GM19467 (cell line): ENCODE data around the gene SAMD4B.
"Not testable (repeated sequence)": the region's sequence is repeated elsewhere in the genome, so short reads cannot be mapped to it uniquely, and the experiment has no call there.

Source experiments
- ATAC-seq: cut with Tn5 transposase; IDR thresholded peaks from one replicate; pipeline ENCODE4 v1.9.1; 2021; ENCODE audit warnings: mild to moderate bottlenecking, moderate library complexity; ENCODE audit not compliant: unreplicated experiment

Gene SAMD4B

GRCh38 chr19:39341719-39342604 lies at the start of gene SAMD4B:
TSS of gene SAMD4B (plus strand) at chr19:39342421. CDS start at chr19:39356894, 14,473 bp downstream.
- peak; percentile 84 for ATAC-seq

GRCh38 chr19:39293394-39293793 lies 48.8 kb upstream of the SAMD4B start:
- no peak for ATAC-seq

DNA sequence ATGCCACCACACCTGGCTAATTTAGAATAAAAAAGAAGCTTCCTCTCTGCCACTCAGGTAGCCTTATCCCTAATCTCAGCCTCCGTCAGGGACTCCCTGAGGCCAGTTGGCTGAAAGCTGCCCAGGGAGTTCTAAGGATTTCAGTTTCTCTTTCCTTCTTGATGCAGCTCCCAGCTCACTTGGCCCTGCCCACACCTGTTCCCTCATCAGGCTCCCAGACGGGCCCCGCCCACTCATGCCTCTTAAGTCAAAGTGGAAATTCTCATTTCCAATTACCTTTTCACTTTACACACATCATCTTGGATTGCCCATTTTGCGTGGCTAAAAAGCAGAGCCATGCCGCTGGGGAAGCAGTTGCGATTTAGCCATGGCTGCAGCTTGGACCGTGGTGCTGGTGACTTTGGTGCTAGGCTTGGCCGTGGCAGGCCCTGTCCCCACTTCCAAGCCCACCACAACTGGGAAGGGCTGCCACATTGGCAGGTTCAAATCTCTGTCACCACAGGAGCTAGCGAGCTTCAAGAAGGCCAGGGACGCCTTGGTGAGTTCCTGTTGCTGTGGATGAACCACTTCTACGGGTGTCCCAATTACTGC lies 46.1 kb upstream of the SAMD4B start, which contains the start of gene IFNL1:
Gene IFNL1, plus strand, starts transcription at position 353 of the 591 bp plus-strand sequence. Its CDS starts 15 bp downstream, at position 368.
- no peak for ATAC-seq

DNA sequence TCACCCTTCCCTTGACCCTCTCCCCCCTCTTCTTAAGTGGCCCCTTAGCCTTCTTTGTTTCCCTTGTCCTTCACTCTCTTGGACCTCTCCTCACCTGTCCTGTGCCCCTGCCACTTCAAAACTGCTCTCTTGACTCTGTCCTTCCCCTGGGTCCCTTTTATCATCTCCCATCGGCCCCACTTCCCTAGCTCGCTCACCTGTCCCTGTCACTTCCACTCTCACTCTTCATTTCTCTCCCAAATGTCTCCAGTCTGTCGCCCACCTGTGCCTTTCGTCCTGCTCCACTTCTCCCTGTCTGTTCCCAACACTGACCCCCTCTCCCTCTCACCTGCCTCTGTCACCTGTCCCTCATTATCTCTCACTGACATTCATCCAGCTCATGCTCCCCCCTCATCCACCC lies 45.3 kb upstream of the SAMD4B start:
- no peak for ATAC-seq

DNA sequence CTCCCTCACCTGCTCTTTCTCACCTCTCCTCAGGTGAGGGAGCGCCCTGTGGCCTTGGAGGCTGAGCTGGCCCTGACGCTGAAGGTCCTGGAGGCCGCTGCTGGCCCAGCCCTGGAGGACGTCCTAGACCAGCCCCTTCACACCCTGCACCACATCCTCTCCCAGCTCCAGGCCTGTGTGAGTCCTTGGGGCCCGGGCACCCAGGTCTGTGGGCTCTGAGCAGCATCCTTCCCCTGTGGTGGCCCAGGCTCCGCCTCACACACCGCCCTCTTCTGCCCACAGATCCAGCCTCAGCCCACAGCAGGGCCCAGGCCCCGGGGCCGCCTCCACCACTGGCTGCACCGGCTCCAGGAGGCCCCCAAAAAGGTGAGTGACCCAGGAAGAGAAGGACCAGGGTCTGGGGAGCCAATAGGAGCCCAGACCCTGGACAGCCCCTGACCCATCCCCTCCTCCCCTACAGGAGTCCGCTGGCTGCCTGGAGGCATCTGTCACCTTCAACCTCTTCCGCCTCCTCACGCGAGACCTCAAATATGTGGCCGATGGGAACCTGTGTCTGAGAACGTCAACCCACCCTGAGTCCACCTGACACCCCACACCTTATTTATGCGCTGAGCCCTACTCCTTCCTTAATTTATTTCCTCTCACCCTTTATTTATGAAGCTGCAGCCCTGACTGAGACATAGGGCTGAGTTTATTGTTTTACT lies 44.1 kb upstream of the SAMD4B start:
- no peak for ATAC-seq

DNA sequence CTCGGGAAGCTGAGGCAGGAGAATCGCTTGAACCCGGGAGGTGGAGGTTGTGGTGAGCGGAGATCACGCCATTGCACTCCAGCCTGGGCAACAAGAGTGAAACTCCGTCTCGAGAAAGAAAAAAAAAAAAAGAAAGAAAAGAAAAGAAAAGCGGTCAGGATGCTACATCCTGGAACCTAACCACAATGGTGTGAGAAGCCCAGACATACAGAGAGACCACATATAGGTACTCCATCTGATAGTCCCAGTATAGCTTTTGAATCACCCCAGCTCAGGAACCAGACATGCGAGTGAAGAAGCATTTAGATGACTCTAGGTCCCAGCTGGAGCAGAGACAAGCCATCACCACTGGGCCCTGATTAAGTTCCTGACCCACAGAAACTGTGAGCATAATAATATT lies 42.8 kb upstream of the SAMD4B start:
- no peak for ATAC-seq

DNA sequence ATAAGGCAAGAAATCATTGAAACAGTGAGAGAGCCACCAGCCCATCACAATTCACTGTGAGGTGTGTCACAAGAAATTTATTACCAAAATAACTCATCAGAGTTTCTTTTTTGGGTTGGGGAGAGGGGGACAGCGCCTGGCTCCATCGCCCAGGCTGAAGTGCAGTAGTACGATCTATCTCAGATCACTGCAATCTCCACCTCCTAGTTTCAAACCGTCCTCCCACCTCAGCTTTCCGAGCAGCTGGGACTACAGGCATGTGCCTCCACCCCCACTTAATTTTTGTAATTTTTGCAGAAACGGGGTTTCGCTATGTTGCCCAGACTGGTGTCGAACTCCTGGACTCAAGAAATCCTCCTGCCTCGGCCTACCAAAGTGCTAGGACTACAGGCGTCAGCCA lies 42.4 kb upstream of the SAMD4B start:
- ATAC-seq: no peak

- no peak for ATAC-seq
Measured at GRCh38 chr19:39301021-39301420, 41.2 kb upstream of the SAMD4B start.

DNA sequence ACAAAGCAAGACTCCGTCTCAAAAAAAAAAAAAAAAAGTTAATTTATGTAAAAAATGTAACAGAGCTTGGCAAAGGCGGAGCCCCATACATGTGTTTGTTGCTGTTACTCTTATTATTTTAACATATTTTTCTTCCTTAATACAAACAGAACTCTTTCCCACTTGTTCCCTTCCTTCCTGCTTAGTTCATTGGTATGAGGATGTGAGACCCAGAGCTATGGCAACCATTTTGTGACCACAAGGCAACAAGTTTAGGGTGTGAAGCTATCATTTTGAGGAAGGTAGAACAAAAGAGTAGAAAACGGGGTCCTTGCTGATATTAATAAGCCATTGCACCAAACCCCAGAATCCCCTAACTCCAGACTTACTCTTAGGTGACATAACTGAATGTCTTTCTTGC lies 40.7 kb upstream of the SAMD4B start:
- no peak for ATAC-seq

- no peak for ATAC-seq
Measured at GRCh38 chr19:39303373-39304184, 38.6 kb upstream of the SAMD4B start.

DNA sequence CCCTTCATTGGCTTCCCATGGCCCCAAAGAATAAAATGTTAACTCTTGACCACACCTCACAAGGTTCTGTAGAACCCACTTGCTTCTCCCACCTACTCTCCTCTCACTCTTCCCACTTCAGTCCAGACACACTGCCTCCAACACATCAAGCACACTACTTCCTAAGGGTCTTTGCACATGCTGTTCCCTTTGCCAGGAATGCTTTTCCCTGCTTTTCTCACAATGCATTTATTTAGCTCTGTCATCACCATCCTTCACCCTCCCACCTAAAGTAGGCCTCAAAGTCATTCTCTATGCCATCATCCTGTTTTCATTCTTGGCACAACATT lies 38.1 kb upstream of the SAMD4B start:
- ATAC-seq: no peak

DNA sequence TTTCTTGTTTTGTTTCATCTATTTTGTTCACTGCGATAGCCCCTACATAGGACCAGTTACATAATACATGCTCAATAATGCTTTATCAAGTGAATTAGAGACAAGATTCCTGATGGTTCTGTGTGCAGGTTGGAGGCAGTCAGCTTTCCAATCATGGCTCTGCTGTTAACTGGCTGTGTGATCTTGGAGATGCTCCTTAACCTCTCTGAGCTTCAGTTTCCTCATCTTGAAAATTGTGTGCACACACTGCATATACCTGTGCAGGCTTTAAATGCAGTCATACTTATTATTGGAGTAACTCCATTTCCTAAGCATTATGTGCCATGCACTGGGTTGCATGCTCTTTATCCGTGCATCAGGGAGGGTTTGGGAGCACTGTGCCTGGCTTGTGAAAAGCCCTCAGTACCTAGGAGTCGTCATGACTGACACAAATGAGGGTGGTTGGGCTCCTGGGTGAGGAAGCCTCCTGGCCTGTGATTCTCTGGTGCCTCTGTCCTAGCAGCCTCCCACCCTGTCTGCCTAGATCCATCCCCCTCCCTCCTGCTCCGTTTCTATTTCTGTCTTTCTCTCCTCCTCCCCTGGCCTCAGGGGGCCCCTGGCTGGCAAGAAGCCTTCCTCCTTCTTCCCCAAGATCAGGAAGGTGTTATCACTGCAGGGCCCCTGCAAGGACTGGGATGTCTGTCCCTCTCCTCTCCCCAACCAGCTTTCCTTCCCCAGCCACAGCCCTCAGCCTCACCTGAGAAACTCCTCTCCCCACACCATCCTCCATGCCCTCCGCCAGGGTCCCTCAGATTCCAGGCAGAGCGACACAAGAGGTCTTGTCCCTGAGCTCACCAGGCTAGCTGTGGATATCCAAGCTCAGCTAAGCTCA lies 37.3 kb upstream of the SAMD4B start:
- no peak for ATAC-seq

DNA sequence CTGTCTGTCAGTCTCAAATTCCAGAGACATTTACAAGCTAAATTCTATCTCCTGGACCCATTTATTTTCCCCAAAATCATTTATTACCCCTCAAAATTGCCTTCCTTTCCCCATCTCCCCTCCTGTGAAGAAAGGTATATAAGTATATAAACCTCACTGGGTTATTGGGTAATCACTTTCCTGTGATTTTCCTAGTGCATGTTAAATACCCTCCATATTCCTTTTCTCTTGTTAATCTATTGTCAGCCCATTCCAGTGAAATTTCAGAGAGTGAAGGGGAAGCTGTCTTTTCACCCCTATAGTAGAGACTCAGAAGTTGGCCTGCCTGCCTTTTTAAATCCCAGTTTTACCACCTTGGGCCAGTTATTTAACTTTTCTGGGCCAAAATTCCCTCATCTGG lies 36.1 kb upstream of the SAMD4B start:
- ATAC-seq: no peak

GRCh38 chr19:39307046-39307821 lies 35.0 kb upstream of the SAMD4B start:
- no peak for ATAC-seq

DNA sequence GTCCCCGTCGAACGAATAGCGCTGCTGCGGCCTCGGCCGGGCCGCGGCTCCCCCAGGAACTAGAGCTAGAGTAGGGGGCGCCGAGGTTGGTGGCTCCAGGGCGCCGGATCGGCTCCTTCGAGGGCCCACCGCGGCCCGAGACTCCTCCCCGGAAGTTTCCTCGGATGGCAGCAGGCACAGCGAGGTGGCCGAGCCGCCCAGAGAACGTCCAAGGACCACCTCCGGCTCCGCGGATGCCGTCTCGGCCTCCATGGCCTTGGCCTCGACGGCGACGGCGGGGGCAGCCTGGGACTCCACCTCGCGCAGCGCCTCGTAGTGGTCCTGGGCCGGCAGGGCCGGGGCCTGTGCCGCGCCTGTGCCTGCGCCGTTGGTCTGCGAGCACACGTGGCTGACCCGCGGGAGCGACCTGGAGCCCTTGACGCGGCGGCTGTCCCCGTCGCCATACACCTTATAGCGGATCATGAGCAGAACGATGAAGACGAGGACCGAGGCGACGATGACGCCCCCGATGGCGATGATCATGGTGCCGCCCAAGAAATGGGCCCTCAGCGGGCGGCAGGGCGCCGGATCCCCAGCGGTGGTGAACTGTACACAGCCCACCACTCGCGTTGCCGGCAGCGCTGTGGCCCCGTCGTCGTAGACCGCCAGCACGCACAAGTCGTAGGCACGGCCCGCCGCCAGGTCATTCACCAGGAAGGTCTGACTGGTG lies 34.2 kb upstream of the SAMD4B start:
- no peak for ATAC-seq

DNA sequence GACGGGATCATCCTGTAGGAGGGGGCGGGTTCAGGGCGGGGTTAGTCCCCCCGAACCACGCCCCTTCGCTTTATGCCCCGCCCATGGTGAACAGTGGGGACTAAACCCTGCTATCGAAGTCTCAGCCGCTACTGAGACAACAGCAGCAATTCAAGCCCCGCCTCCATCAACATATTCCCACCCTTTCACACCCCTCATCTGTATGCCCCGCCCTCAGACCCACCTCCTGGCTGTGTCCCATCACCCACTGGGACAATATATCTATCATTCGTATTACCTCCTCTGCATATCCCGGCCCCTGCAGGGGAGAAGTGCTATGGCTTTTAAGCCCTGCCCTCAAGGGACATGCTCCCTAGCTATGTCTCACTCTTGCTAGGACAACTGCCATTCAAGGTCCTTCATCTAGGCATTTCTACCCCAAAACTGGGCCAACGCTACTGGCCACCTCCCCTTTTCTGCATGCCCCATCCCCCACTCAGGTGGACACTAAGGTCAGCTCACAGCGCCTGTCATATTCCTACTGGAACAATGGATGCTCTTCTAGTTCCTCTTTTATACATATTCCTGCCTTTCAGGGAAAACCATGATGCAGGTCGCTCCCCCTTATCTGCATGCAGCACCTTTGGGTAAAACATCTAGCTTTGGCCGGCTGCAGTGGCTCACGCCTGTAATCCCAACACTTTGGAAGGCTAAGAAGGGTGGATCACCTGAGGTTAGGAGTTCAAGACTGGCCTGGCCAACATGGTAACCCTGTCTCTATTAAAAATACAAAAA lies 33.5 kb upstream of the SAMD4B start:
- no peak for ATAC-seq

- not testable (repeated sequence) for ATAC-seq
Measured at GRCh38 chr19:39309305-39309670, 32.9 kb upstream of the SAMD4B start.
